Kidney (tissue), 14 donors: ENCODE measurements around the gene COMTD1. TPM values are rescaled to one million over a fixed set of nuclear protein-coding genes. Genes with fewer than 3 reads are reported as not detected.
"Not testable (repeated sequence)": the region's sequence is repeated elsewhere in the genome, so short reads cannot be mapped to it uniquely, and the experiment has no call there.

Experiments
- DNase-seq, 5 donors: peaks; one replicate each; pipeline ENCODE4 v3.0.0-alpha.2; 2013 to 2020
- FAIRE-seq: peaks from 2 replicates; lab custom pipeline; 2012; peaks lifted over from hg19 to GRCh38; lab: Jason Lieb, UNC
- H3K27ac ChIP-seq, 2 donors: one replicate each; pipeline ENCODE4 v1.7.0; 2013; ENCODE audit warnings: low read depth in 2 of 2, low read length in 2 of 2, inconsistent platforms in 1 of 2
- H3K27me3 ChIP-seq: one replicate; pipeline ENCODE4 v1.7.1; 2013; ENCODE audit warnings: low read length, inconsistent platforms; ENCODE audit not compliant: control insufficient read depth, insufficient read depth
- H3K36me3 ChIP-seq, 3 donors: one replicate each; pipeline versions ENCODE4 v1.7.0 to v1.7.1; 2013; ENCODE audit warnings: low read length in 3 of 3, control low read depth in 1 of 3, inconsistent platforms in 1 of 3; ENCODE audit not compliant: insufficient read depth in 3 of 3, control insufficient read depth in 2 of 3
- H3K4me1 ChIP-seq, 3 donors: one replicate each; pipeline versions ENCODE4 v1.7.0 to v1.7.1; 2013; ENCODE audit warnings: low read length in 3 of 3, inconsistent platforms in 1 of 3, low read depth in 1 of 3; ENCODE audit not compliant: control insufficient read depth in 2 of 3, insufficient read depth in 2 of 3
- H3K4me3 ChIP-seq, 3 donors: one replicate each; pipeline versions ENCODE4 v1.7.0 to v1.8.1; 2013; ENCODE audit warnings: low read length in 3 of 3, control low read depth in 1 of 3, inconsistent platforms in 1 of 3
- H3K9ac ChIP-seq, 3 donors: one replicate each; pipeline versions ENCODE4 v1.7.0 to v1.7.1; 2013; ENCODE audit warnings: low read length in 3 of 3, control low read depth in 1 of 3, inconsistent platforms in 1 of 3
- H3K9me3 ChIP-seq, 3 donors: one replicate each; pipeline versions ENCODE4 v1.7.0 to v1.7.1; 2013; ENCODE audit warnings: low read length in 3 of 3, control low read depth in 1 of 3, inconsistent platforms in 1 of 3; ENCODE audit not compliant: control insufficient read depth in 2 of 3, insufficient read depth in 1 of 3
- intact Hi-C: fragments of 100-400 bp; cut with DNase I; formaldehyde crosslinking; loops from one replicate; pipeline ENCODE4 v1.11.1; 2022
- polyA plus RNA-seq: library from polyadenylated mRNA; stranded (reverse); fragments of 350-450 nt; fragmentation: Illumina TruSeq; extraction: RNeasy Lipid Tissue Mini Kit (QIAGEN cat#74804); gene quantifications from one replicate; pipeline ENCODE4 v1.2.3, GENCODE V29; 2014; ENCODE audit warnings: low read depth, low replicate concordance; ENCODE audit not compliant: insufficient read depth
- total RNA-seq: library from RNA; stranded (reverse); fragmentation: NEBNext Ultra II Directional; extraction: Animal tissue kit (Norgen Biotek cat#: 25700); gene quantifications from one replicate; pipeline ENCODE4 v1.2.1, GENCODE V29; 2021
- TF ChIP-seq, protein P1 (sequence below): IDR thresholded peaks from 3 replicates; pipeline ENCODE4 v1.5.1; 2012; ENCODE audit warnings: mild to moderate bottlenecking, moderate library complexity, borderline replicate concordance; ENCODE audit not compliant: insufficient read depth; ENCODE audit errors: extremely low read depth
- donor health status: control.
- donor health status: control.
- donor health status: control.
- donor health status: control.
- donor health status: control.
- donor health status: DM: yes; HTN: yes; CAD: no.
- donor health status: Normal renal cell carcinoma (clear cell type).

Gene COMTD1
- total and polyA plus RNA-seq, 2 donors from 2014 or later: 26.6 to 65.3 TPM

DNA sequence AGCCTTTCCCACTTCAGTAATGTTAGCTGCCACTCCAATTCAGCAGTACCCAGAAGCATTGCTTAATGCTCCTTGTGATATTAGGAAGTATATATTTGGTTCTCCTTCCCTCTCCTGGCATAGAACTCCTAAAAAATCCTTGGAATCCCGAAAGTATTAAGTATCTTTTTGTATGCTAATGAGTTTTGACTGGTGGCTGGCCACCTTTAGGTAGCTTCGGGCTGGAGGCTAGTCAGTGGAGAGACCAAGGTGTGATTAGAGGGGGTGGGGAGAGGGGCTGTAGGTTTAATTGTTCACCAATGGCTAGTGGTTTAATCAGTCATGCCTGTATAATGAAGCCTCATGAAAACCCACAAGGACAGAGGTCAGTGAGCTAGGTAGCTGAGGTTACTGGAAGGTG lies 12.2 kb downstream of the COMTD1 start:
- Histone ChIP-seq H3K9ac (no peak overlapping the region), H3K9me3 (no peaks in the 10 kb centered on the region), H3K27ac (no peak overlapping the region), H3K4me3 (no peak overlapping the region), H3K4me1 (peaks cover 5 to 39% (median 37%) of the 10 kb centered on the region in 3 donors), H3K27me3 (no peaks in the 10 kb centered on the region), H3K36me3 (peaks cover 3 to 46% (median 25%) of the 10 kb centered on the region in 3 donors)
- intact Hi-C loops: no loop called here
- peak in 1 of 5 donors; percentile 16 for DNase-seq
- TF ChIP-seq, protein P1, sequence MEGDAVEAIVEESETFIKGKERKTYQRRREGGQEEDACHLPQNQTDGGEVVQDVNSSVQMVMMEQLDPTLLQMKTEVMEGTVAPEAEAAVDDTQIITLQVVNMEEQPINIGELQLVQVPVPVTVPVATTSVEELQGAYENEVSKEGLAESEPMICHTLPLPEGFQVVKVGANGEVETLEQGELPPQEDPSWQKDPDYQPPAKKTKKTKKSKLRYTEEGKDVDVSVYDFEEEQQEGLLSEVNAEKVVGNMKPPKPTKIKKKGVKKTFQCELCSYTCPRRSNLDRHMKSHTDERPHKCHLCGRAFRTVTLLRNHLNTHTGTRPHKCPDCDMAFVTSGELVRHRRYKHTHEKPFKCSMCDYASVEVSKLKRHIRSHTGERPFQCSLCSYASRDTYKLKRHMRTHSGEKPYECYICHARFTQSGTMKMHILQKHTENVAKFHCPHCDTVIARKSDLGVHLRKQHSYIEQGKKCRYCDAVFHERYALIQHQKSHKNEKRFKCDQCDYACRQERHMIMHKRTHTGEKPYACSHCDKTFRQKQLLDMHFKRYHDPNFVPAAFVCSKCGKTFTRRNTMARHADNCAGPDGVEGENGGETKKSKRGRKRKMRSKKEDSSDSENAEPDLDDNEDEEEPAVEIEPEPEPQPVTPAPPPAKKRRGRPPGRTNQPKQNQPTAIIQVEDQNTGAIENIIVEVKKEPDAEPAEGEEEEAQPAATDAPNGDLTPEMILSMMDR: no peak
- FAIRE-seq: no peak

DNA sequence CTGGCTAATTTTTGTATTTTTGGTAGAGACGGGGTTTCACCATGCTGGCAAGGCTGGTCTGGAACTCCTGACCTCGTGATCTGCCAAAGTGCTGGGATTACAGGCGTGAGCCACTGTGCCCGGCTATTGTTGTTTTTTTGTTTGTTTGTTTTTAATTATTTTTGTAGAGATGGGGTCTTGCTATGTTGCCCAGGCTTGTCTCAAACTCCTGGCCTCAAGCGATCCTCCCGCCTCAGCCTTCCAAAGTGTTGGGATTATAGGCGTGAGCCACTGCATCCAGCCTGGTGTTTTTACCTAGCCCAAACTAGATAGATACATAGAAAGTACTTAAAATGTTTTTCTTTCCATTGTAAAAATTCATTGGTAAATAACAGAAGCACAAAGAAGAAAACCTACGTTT lies 14.3 kb downstream of the COMTD1 start:
- Histone ChIP-seq H3K4me1 (peaks cover 5 to 31% (median 27%) of the 10 kb centered on the region in 3 donors), H3K36me3 (peaks cover 5 to 64% (median 34%) of the 10 kb centered on the region in 3 donors)
- H3K27me3 ChIP-seq, H3K9me3 ChIP-seq, H3K9ac ChIP-seq, intact Hi-C loops, H3K4me3 ChIP-seq, H3K27ac ChIP-seq, FAIRE-seq: not testable (repeated sequence)
- DNase-seq: peak in 1 of 5 donors; percentile 8

DNA sequence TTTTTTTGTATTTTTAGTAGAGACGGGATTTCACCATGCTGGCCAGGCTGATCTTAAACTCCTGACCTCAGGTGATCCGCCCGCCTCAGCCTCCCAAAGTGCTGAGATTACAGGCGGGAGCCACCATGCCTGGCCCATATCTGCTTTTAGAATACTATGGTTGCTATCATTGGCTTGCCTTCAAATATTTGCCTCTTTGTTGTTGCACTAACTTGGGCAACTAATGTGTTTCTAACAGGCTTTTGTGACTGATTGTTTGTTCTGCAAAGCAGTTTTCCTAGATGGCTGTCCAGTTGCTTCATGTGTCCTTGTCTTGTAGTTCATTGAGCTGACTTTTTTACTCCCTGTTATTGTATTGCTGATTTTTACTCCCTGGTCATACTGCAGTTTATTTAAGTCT lies 15.5 kb downstream of the COMTD1 start:
- intact Hi-C loops: no loop called here
- no peak overlapping the region for H3K27ac ChIP-seq
- FAIRE-seq (no peak), DNase-seq (no peak)
- TF ChIP-seq, protein P1: no peak
- no peak overlapping the region for H3K9ac ChIP-seq
- no peaks in the 10 kb centered on the region for H3K9me3 ChIP-seq
- H3K4me3 ChIP-seq: no peak overlapping the region
- H3K36me3 ChIP-seq: peaks cover 5 to 72% (median 40%) of the 10 kb centered on the region in 3 donors
- H3K27me3 ChIP-seq: no peaks in the 10 kb centered on the region
- H3K4me1 ChIP-seq: peaks cover 3 to 23% (median 21%) of the 10 kb centered on the region in 3 donors

DNA sequence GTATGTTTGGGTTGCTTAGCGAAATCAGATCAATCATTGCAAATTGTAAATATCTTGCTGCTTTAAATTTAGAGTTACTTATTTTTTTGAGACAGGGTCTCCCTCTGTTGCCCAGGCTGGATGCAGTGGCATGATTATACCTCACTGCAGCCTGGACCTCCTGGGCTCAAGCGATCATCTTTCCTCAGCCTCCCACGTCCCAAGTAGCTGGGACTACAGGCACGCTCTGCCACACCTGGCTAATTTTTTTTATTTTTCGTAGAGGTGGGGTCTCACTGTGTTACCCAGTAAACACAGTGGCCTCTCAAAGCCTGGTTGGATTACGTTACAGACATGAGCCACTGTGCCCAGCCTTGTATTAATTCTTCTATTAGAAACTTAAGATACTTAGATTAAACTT lies 23.4 kb downstream of the COMTD1 start:
- peaks cover 5 to 38% (median 10%) of the 10 kb centered on the region in 3 donors for H3K36me3 ChIP-seq

More for the DNA sequence above, 23.4 kb downstream of the COMTD1 start:
- peak in 4 of 5 donors; percentile 61 to 79 (median 70) for DNase-seq
- Histone ChIP-seq H3K27ac (no peak overlapping the region), H3K4me3 (peak overlapping the region in 1 of 3 donors; percentile 99), H3K9me3 (no peaks in the 10 kb centered on the region), H3K27me3 (no peaks in the 10 kb centered on the region), H3K4me1 (peaks cover 0 to 14% (median 11%) of the 10 kb centered on the region in 3 donors), H3K9ac (peak overlapping the region in 1 of 3 donors; percentile 99)
- FAIRE-seq: no peak
- intact Hi-C loops: no loop called here
- TF ChIP-seq, protein P1: no peak
